HFF-Myc (cell line): ENCODE measurements around the gene COL26A1.
"Not testable (repeated sequence)": the region's sequence is repeated elsewhere in the genome, so short reads cannot be mapped to it uniquely, and the experiment has no call there.

Source experiments
- DNase-seq: peaks from one replicate; pipeline ENCODE4 v3.0.0-alpha.2; 2011; ENCODE audit warnings: low read depth; ENCODE audit errors: extremely low read depth
- H3K4me3 ChIP-seq: replicated peaks from 2 replicates; pipeline ENCODE4 v1.5.1; 2011; ENCODE audit warnings: low read depth, mild to moderate bottlenecking, control low read depth, low read length
- CTCF ChIP-seq: IDR thresholded peaks from 2 replicates; pipeline ENCODE4 v1.5.1; 2012; ENCODE audit warnings: mild to moderate bottlenecking, low read depth, low read length, control low read depth; ENCODE audit errors: missing control alignments

Gene COL26A1

GRCh38 chr7:101560856-101561255 lies 198.2 kb downstream of the COL26A1 start:
- H3K4me3 ChIP-seq = no peak overlapping the region
- DNase-seq = no peak
- TF ChIP-seq CTCF = no peak

GRCh38 chr7:101561293-101561692 lies 198.6 kb downstream of the COL26A1 start:
- not testable (repeated sequence) for DNase-seq

DNA sequence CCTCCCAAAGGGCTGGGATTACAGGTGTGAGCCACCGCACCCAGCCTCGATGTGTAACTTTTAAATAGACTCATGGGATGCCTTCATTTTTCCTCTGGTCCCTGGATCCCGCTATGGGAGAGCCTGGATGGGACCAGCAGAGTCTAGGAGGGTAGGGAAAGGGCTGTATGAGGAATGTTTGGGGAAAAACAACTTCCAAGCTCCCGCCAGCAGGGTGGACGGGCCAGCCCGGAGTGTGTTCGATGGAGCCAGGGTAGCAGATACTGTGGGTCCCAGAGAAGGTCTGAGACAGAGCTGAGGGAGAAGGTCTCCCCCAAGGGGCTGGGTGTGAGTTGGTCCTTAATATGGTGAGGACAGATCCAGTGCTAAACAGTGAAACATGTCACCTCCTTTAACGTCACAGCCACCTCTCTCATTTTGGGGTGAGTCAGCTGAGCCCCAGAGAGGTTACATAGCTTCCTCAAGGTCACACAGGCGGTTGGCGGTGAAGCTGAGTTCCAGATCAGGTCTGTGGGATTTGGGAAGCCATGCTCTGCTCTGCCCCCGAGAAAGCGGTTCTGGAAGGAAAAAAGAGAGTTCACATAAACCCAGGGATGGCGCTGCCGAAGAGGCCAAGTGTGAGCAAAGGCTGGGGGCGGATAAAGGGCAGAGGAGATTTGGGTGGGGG lies 200.0 kb downstream of the COL26A1 start:
- H3K4me3 ChIP-seq = no peak overlapping the region
- TF ChIP-seq CTCF = no peak
- no peak for DNase-seq

More at GRCh38 chr7:101561293-101561692, 198.6 kb downstream of the COL26A1 start:
- not testable (repeated sequence) for H3K4me3 ChIP-seq

DNA sequence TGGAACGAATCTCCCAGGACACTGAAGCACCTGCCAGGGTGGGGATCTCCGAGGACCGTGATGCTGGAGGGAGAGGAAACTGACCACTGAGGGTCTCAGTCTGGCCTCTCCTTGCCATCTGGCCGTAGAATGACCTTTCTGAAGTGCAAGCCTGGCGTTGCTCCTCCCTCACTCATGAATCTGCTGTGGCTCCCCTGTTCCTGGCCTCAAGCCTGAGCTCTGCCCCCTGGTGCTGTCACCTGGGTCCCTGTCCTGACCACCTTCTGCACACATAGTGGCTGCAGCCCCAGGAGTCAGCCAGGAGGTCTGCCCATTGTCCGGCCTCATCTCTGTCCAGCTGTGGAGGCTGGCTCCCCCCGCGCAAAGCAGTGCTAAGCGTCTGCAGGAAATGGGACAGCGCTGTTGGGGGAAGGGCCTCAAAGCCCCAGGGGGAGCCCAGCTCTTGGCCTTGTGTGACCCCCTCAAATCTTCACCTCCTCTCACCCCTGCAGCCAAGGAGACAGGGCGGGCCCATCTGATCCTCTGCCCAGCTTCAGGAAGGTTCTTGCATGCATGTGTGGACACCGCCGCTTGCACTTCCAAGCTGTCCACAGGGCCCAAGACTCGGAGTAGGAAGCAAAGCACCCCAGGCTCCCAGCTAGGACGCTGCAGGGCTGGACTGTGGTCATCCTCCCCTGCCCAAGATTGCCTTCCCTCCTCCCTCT lies 200.7 kb downstream of the COL26A1 start:
- TF ChIP-seq CTCF = no peak
- no peak overlapping the region for H3K4me3 ChIP-seq
- no peak for DNase-seq

GRCh38 chr7:101563943-101564777 lies 201.5 kb downstream of the COL26A1 start:
- no peak for TF ChIP-seq CTCF
- H3K4me3 ChIP-seq = no peak overlapping the region
- DNase-seq = no peak

- DNase-seq = no peak
- TF ChIP-seq CTCF = no peak
- H3K4me3 ChIP-seq = no peak overlapping the region
Observed at GRCh38 chr7:101564778-101565211, 202.1 kb downstream of the COL26A1 start.

DNA sequence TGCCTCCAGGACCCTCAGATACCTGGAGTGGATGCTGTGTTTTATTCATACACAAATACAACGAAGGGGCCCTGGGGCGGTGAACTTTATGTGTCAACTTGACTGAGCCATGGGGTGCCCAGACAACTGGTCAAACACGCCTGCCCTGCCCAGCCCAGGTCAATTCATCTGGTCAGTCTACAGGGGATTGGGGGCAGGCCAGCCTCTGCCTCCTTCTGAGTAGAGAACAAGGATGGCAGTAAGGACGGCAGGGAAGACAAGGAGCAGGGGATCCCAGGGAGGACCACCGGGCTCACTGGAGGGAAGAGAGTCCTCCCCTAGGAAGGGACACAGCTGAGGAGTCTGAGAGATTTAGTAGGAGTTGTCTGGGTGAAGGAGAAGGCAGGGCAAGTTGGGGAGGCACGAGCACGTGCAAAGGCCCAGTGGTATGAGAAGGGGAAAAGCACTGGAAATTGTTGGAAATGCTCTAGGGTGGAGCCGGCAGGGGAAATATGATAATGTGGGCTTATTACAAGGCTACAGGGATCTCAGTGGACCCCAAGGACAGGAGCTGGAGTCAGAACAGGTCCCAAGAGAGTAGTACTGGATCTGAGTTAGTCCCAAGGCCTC lies 203.0 kb downstream of the COL26A1 start:
- no peak overlapping the region for H3K4me3 ChIP-seq
- no peak for TF ChIP-seq CTCF
- no peak for DNase-seq
